Measurements from ENCODE around the gene EXOC3L1. TPM values are rescaled to one million over a fixed set of nuclear protein-coding genes. Genes with fewer than 3 reads are reported as not detected.

Gene EXOC3L1
- total RNA-seq, 2 experiments from 2014 or later: not detected

DNA sequence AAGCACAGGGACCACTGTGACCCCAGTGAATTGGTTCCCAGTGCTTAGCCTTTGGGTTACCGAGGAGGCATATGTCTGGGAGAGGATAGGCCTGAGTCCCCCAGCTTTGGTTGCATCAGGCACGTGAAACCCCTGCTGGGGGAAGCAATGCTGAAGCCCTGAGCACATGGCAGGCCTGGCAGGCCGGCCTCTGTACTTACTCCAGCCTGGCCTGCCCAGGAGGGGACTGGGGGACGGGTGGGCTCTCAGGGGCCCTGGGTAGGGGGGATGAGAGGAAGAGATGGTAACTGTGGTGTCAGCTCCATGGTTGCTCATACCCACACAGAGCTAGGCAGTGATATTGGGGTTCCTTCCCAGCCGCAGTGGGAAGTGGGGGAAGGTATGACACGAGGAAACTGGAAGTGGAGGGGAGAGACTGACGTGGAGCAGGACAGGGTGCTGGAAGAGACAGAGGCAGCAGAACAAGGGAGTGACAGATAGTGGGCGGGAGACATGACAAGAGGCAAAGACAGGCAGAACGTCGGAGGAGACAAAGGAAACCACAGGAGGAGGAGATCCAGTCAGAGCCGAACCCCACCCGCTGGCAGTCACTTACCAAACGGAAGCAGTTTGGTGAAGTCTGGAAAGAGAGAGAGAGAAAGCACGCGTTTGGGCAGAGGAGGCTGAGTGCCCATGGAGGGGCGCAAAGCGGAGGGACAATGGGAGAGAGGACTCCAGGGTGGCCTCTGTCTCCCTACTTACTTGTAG, 46.1 kb upstream of the EXOC3L1 start:
- Histone ChIP-seq H3K27ac (ENCODE audit: low read depth, low read length, poor library complexity, severe bottlenecking) (no peak overlapping the region), H3K79me2 (ENCODE audit: insufficient read depth, low read depth, low read length) (no peaks in the 10 kb centered on the region), H3K4me3 (ENCODE audit: low read depth, low read length, poor library complexity, severe bottlenecking) (no peak overlapping the region), H3K36me3 (ENCODE audit: insufficient read depth, low read length) (peaks cover 41% of the 10 kb centered on the region), H4K20me1 (ENCODE audit: insufficient read depth, low read length) (no peaks in the 10 kb centered on the region), H2AFZ (ENCODE audit: low read length) (no peak overlapping the region), H3K9me2 (ENCODE audit: insufficient read depth, low read length) (no peaks in the 10 kb centered on the region), H3K4me2 (ENCODE audit: low read length) (no peak overlapping the region), H3K4me1 (ENCODE audit: insufficient read depth, low read length, poor library complexity, severe bottlenecking) (peaks cover 4% of the 10 kb centered on the region), H3K9me3 (ENCODE audit: low read length) (no peaks in the 10 kb centered on the region)
- no peak for DNase-seq (ENCODE audit: low spot score)
- intact Hi-C loops (cut with micrococcal nuclease; ENCODE audit: unreplicated experiment): no loop called here
- no peak for TF ChIP-seq EZH2phosphoT487 (IDR thresholded peaks at IDR 0.05; ENCODE audit: borderline replicate concordance, low read depth, low read length)
- TF ChIP-seq, protein P1, sequence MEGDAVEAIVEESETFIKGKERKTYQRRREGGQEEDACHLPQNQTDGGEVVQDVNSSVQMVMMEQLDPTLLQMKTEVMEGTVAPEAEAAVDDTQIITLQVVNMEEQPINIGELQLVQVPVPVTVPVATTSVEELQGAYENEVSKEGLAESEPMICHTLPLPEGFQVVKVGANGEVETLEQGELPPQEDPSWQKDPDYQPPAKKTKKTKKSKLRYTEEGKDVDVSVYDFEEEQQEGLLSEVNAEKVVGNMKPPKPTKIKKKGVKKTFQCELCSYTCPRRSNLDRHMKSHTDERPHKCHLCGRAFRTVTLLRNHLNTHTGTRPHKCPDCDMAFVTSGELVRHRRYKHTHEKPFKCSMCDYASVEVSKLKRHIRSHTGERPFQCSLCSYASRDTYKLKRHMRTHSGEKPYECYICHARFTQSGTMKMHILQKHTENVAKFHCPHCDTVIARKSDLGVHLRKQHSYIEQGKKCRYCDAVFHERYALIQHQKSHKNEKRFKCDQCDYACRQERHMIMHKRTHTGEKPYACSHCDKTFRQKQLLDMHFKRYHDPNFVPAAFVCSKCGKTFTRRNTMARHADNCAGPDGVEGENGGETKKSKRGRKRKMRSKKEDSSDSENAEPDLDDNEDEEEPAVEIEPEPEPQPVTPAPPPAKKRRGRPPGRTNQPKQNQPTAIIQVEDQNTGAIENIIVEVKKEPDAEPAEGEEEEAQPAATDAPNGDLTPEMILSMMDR (conservative IDR thresholded peaks at IDR 0.05; ENCODE audit: low read length): no peak
- CTCF ChIA-PET (ENCODE audit: unreplicated experiment): interaction anchor here (0.6 kb wide), 1 partner anchor 9 kb away, joined by 7 read pairs; the partner anchor contains the start of gene TMEM208
- no TSS peak for BruUV-seq (replicated peaks)
- POLR2A ChIA-PET: interaction anchor here (1.3 to 2.1 kb wide), 2 partner anchors 9 kb away, joined by 7 to 11 read pairs; partner anchors contain the start of gene TMEM208

DNA sequence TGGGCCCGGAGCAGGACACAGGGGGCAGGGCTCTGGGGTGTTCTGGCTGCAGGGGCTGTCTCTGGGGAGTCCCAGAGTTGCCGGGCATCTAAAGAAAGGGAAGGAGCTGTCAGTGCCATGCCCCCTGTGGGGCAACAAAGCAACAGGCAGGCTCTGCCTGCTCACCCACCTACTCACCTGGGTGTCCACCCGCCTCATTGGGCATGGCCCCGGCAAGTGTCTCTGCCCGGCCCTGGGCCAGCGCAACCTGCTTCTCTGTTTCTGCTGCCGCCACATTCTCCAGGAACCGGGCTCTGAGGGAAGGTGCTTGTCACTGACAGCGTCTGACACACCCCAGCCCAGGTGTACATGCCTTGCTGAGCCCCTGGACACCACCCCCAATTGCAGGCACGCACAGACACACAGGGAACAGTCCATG, 44.3 kb upstream of the EXOC3L1 start:
- no peak overlapping the region for H3K4me2 ChIP-seq (ENCODE audit: low read length)
- no peak overlapping the region for H2AFZ ChIP-seq (ENCODE audit: low read length)
- H3K79me2 ChIP-seq (ENCODE audit: insufficient read depth, low read depth, low read length): no peaks in the 10 kb centered on the region
- ChIA-PET CTCF (ENCODE audit: unreplicated experiment) (no interaction called here), POLR2A (no interaction called here)
- intact Hi-C loops (cut with micrococcal nuclease; ENCODE audit: unreplicated experiment): no loop called here
- H3K27ac ChIP-seq (ENCODE audit: low read depth, low read length, poor library complexity, severe bottlenecking): no peak overlapping the region
- H4K20me1 ChIP-seq (ENCODE audit: insufficient read depth, low read length): no peaks in the 10 kb centered on the region
- H3K4me1 ChIP-seq (ENCODE audit: insufficient read depth, low read length, poor library complexity, severe bottlenecking): peaks cover 4% of the 10 kb centered on the region
- no peaks in the 10 kb centered on the region for H3K9me3 ChIP-seq (ENCODE audit: low read length)
- H3K9me2 ChIP-seq (ENCODE audit: insufficient read depth, low read length): no peaks in the 10 kb centered on the region
- BruUV-seq (replicated peaks): no TSS peak
- H3K4me3 ChIP-seq (ENCODE audit: low read depth, low read length, poor library complexity, severe bottlenecking): no peak overlapping the region
- no peak for DNase-seq (ENCODE audit: low spot score)
- TF ChIP-seq, protein P1 (conservative IDR thresholded peaks at IDR 0.05; ENCODE audit: low read length): no peak
- TF ChIP-seq EZH2phosphoT487 (IDR thresholded peaks at IDR 0.05; ENCODE audit: borderline replicate concordance, low read depth, low read length): no peak
- peaks cover 59% of the 10 kb centered on the region for H3K36me3 ChIP-seq (ENCODE audit: insufficient read depth, low read length)

DNA sequence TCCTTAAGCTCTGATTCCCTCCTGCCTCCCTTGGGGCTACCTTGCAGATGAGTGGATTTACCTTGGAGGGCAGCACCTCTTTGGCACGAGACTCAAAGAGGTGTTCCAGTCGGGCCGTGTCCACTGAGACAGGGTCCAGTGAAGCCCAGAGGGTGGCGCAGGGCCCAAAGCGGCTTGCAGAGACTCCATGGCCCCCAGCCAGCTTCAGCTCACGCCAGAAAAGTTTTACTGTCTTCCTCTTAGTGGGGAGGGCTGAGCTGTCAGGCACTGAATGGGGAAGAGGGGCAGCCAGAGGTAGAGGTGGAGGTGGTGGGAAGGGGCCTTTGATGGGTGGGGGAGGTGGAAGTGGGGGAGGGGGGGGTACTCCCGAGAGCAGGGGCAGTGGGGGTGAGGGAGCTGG, 43.7 kb upstream of the EXOC3L1 start:
- no peak overlapping the region for H2AFZ ChIP-seq (ENCODE audit: low read length)
- no peaks in the 10 kb centered on the region for H3K9me2 ChIP-seq (ENCODE audit: insufficient read depth, low read length)
- no peak overlapping the region for H3K4me3 ChIP-seq (ENCODE audit: low read depth, low read length, poor library complexity, severe bottlenecking)
- no peak for DNase-seq (ENCODE audit: low spot score)
- H3K4me2 ChIP-seq (ENCODE audit: low read length): no peak overlapping the region
- H3K79me2 ChIP-seq (ENCODE audit: insufficient read depth, low read depth, low read length): no peaks in the 10 kb centered on the region
- BruUV-seq (replicated peaks): no TSS peak
- H3K36me3 ChIP-seq (ENCODE audit: insufficient read depth, low read length): peaks cover 65% of the 10 kb centered on the region
- H3K9me3 ChIP-seq (ENCODE audit: low read length): no peaks in the 10 kb centered on the region
- no peak for TF ChIP-seq EZH2phosphoT487 (IDR thresholded peaks at IDR 0.05; ENCODE audit: borderline replicate concordance, low read depth, low read length)
- TF ChIP-seq, protein P1 (conservative IDR thresholded peaks at IDR 0.05; ENCODE audit: low read length): no peak
- ChIA-PET POLR2A (interaction anchor here (0.6 to 1.3 kb wide), 2 partner anchors 9 to 25 kb away, joined by 3 read pairs; no protein-coding TSS in a partner anchor), CTCF (ENCODE audit: unreplicated experiment) (no interaction called here)
- peaks cover 4% of the 10 kb centered on the region for H3K4me1 ChIP-seq (ENCODE audit: insufficient read depth, low read length, poor library complexity, severe bottlenecking)
- H3K27ac ChIP-seq (ENCODE audit: low read depth, low read length, poor library complexity, severe bottlenecking): no peak overlapping the region
- intact Hi-C loops (cut with micrococcal nuclease; ENCODE audit: unreplicated experiment): no loop called here
- no peaks in the 10 kb centered on the region for H4K20me1 ChIP-seq (ENCODE audit: insufficient read depth, low read length)

Measured in OCI-LY7 (cell line).